Trophoblast cell (in vitro differentiated cells and primary cell): Measurements from ENCODE around the gene PRKD2.

ENCODE experiments used
- DNase-seq, 2 donors: peaks; one replicate each; pipeline ENCODE4 v3.0.0-alpha.2; 2016
- H2AFZ ChIP-seq: 2 replicates; pipeline ENCODE4 v1.6.1; 2013; ENCODE audit warnings: low read length, moderate library complexity, mild to moderate bottlenecking; ENCODE audit not compliant: insufficient read depth, poor library complexity
- H2AK5ac ChIP-seq: 2 replicates; pipeline ENCODE4 v1.6.1; 2013; ENCODE audit warnings: mild to moderate bottlenecking, low read length
- H2BK120ac ChIP-seq: 2 replicates; pipeline ENCODE4 v1.6.1; 2013; ENCODE audit warnings: low read length, mild to moderate bottlenecking, moderate library complexity; ENCODE audit not compliant: insufficient read depth, poor library complexity
- H2BK12ac ChIP-seq: 2 replicates; pipeline ENCODE4 v1.6.1; 2013; ENCODE audit warnings: mild to moderate bottlenecking, low read length, moderate library complexity
- H2BK5ac ChIP-seq: 2 replicates; pipeline ENCODE4 v1.6.1; 2013; ENCODE audit warnings: low read length, low read depth, moderate library complexity, mild to moderate bottlenecking; ENCODE audit not compliant: poor library complexity
- H3K14ac ChIP-seq: 2 replicates; pipeline ENCODE4 v1.6.1; 2013; ENCODE audit warnings: mild to moderate bottlenecking, low read length
- H3K18ac ChIP-seq: 2 replicates; pipeline ENCODE4 v1.6.1; 2013; ENCODE audit warnings: mild to moderate bottlenecking, low read length
- H3K23ac ChIP-seq: 2 replicates; pipeline ENCODE4 v1.6.1; 2013; ENCODE audit warnings: low read length
- H3K27ac ChIP-seq: 2 replicates; pipeline ENCODE4 v1.5.1; 2013; ENCODE audit warnings: low read depth, mild to moderate bottlenecking, inconsistent platforms, low read length, moderate library complexity
- H3K27me3 ChIP-seq: 2 replicates; pipeline ENCODE4 v1.6.1; 2013; ENCODE audit warnings: inconsistent platforms, mild to moderate bottlenecking, low read length, moderate library complexity; ENCODE audit not compliant: insufficient read depth
- H3K36me3 ChIP-seq, 2 experiments: 1 replicate in 1 of 2; 2 replicates in 1 of 2; pipeline ENCODE4 v1.6.1; 2013; ENCODE audit warnings: low read length in 2 of 2, mild to moderate bottlenecking in 2 of 2, moderate library complexity in 1 of 2; ENCODE audit not compliant: insufficient read depth in 2 of 2, control insufficient read depth in 1 of 2
- H3K4ac ChIP-seq: 2 replicates; pipeline ENCODE4 v1.6.1; 2013; ENCODE audit warnings: low read depth, mild to moderate bottlenecking, low read length, moderate library complexity
- H3K4me1 ChIP-seq, 2 experiments: 1 replicate in 1 of 2; 2 replicates in 1 of 2; pipeline ENCODE4 v1.6.1; 2013; ENCODE audit warnings: low read length in 2 of 2, mild to moderate bottlenecking in 2 of 2, moderate library complexity in 1 of 2; ENCODE audit not compliant: insufficient read depth in 2 of 2, control insufficient read depth in 1 of 2
- H3K4me2 ChIP-seq: 2 replicates; pipeline ENCODE4 v1.6.1; 2013; ENCODE audit warnings: inconsistent platforms, mild to moderate bottlenecking, low read length, moderate library complexity
- H3K4me3 ChIP-seq: 2 replicates; pipeline ENCODE4 v1.5.1; 2013; ENCODE audit warnings: mild to moderate bottlenecking, low read depth, low read length, inconsistent platforms
- H3K79me1 ChIP-seq: one replicate; pipeline ENCODE4 v1.6.1; 2013; ENCODE audit warnings: low read length
- H3K79me2 ChIP-seq: 2 replicates; pipeline ENCODE4 v1.6.1; 2013; ENCODE audit warnings: low read length, mild to moderate bottlenecking; ENCODE audit not compliant: control insufficient read depth, insufficient read depth, poor library complexity
- H3K9ac ChIP-seq: 2 replicates; pipeline ENCODE4 v1.6.1; 2013; ENCODE audit warnings: mild to moderate bottlenecking, low read length
- H3K9me3 ChIP-seq: 2 replicates; pipeline ENCODE4 v1.6.1; 2013; ENCODE audit warnings: low read depth, mild to moderate bottlenecking, control low read depth, inconsistent platforms, low read length; ENCODE audit not compliant: insufficient read depth
- H4K12ac ChIP-seq: 2 replicates; pipeline ENCODE4 v1.6.1; 2013; ENCODE audit warnings: low read depth, mild to moderate bottlenecking, low read length, moderate library complexity
- H4K8ac ChIP-seq: 2 replicates; pipeline ENCODE4 v1.6.1; 2013; ENCODE audit warnings: low read depth, mild to moderate bottlenecking, low read length, moderate library complexity
- H4K91ac ChIP-seq: one replicate; pipeline ENCODE4 v1.6.1; 2013; ENCODE audit warnings: low read depth, mild to moderate bottlenecking, low read length, moderate library complexity
- WGBS: extraction: QIAGEN DNeasy Blood & Tissue Kit; methylation state at CpG from one replicate; pipeline ENCODE4 v1.1.7; 2013; ENCODE audit warnings: missing lambda C conversion rate; ENCODE audit not compliant: insufficient read length, insufficient coverage; ENCODE audit errors: extremely low coverage; 5-methylcytosine and 5-hydroxymethylcytosine counted together

Gene PRKD2

GRCh38 chr19:46646402-46646801, 70.5 kb downstream of the PRKD2 start:
- H3K14ac ChIP-seq: no peak overlapping the region
- no peak for DNase-seq
- H3K36me3 ChIP-seq: peaks cover 0 to 9% of the 10 kb centered on the region in 2 experiments
- no peak overlapping the region for H2BK5ac ChIP-seq
- no peak overlapping the region for H3K18ac ChIP-seq
- H2AK5ac ChIP-seq: no peak overlapping the region
- H2BK12ac ChIP-seq: no peak overlapping the region
- no peak overlapping the region for H4K91ac ChIP-seq
- no peak overlapping the region for H4K8ac ChIP-seq
- no peak overlapping the region for H2BK120ac ChIP-seq
- H4K12ac ChIP-seq: no peak overlapping the region
- H3K9me3 ChIP-seq: peaks cover 24% of the 10 kb centered on the region
- H3K4me3 ChIP-seq: no peak overlapping the region
- H3K79me2 ChIP-seq: no peaks in the 10 kb centered on the region
- no peaks in the 10 kb centered on the region for H3K4me1 ChIP-seq
- H3K79me1 ChIP-seq: no peaks in the 10 kb centered on the region
- H2AFZ ChIP-seq: no peak overlapping the region
- no peak overlapping the region for H3K9ac ChIP-seq
- no peak overlapping the region for H3K4me2 ChIP-seq
- peaks cover 30% of the 10 kb centered on the region for H3K27me3 ChIP-seq
- H3K27ac ChIP-seq: no peak overlapping the region
- H3K23ac ChIP-seq: no peak overlapping the region
- H3K4ac ChIP-seq: no peak overlapping the region
- WGBS: no CpG with 5 or more reads among the region's 3 CpGs

DNA sequence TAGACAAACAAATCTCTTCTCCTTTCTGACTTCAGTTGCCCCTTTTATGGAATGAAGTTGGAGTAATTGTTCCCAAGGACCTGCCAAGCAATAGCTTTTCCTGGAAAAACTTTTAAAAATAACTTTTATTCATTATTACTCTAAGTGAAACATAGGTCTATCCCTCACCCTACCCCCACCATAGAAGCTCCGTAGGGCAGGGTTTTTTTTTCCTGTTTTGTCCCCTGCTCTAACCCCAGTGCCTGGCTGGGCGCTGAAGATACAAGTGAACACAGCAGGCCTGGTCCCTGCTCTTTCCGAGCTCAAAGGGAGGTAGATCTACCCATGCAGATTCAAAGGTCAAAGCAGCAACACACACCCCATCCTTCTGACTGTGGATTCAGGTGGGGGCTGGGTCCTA, 72.2 kb downstream of the PRKD2 start:
- Histone ChIP-seq H3K27me3 (peaks cover 28% of the 10 kb centered on the region), H2AK5ac (no peak overlapping the region), H3K23ac (no peak overlapping the region), H4K8ac (no peak overlapping the region), H4K12ac (no peak overlapping the region), H3K18ac (no peak overlapping the region), H2AFZ (no peak overlapping the region), H3K14ac (no peak overlapping the region), H2BK12ac (no peak overlapping the region), H3K79me2 (no peaks in the 10 kb centered on the region), H3K36me3 (peaks cover 0 to 9% of the 10 kb centered on the region in 2 experiments), H3K4me3 (no peak overlapping the region), H2BK120ac (no peak overlapping the region), H3K9me3 (peaks cover 19% of the 10 kb centered on the region), H3K4me1 (peaks cover 6 to 9% of the 10 kb centered on the region in 2 experiments), H3K79me1 (peaks cover 4% of the 10 kb centered on the region), H4K91ac (no peak overlapping the region), H3K9ac (peak overlapping the region; percentile 48), H2BK5ac (no peak overlapping the region), H3K27ac (no peak overlapping the region), H3K4me2 (no peak overlapping the region), H3K4ac (no peak overlapping the region)
- no peak for DNase-seq
- no CpG with 5 or more reads among the region's 3 CpGs for WGBS

DNA sequence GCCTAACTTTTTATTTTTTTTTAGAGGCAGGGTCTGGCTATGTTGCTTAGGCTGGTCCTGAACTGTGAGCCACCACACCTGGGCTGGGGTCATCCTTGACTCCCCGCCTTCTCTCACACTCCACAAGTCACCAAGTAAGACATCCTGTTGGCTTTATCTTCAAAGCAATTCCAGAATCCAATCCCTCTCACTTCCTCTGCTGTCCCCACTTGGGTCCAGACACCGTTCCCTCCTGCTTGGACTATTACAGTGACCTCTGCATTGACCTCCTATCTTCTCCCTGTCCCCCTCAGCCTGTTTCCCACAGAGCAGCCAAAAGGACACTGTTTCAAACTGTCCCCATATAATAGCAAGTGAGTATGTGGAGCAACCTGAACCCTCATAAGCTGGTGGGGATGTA, 76.3 kb downstream of the PRKD2 start:
- H3K23ac ChIP-seq: no peak overlapping the region
- no peak overlapping the region for H3K4me2 ChIP-seq
- H2AFZ ChIP-seq: no peak overlapping the region
- no peak overlapping the region for H3K27ac ChIP-seq
- DNase-seq: no peak
- H3K14ac ChIP-seq: no peak overlapping the region
- H3K18ac ChIP-seq: no peak overlapping the region
- no peak overlapping the region for H2AK5ac ChIP-seq
- H3K4me3 ChIP-seq: no peak overlapping the region
- H3K36me3 ChIP-seq: no peaks in the 10 kb centered on the region
- peaks cover 2% of the 10 kb centered on the region for H3K79me2 ChIP-seq
- H2BK12ac ChIP-seq: no peak overlapping the region
- no peak overlapping the region for H4K12ac ChIP-seq
- peaks cover 13% of the 10 kb centered on the region for H3K79me1 ChIP-seq
- no peak overlapping the region for H4K8ac ChIP-seq
- H2BK5ac ChIP-seq: no peak overlapping the region
- H3K9ac ChIP-seq: no peak overlapping the region
- H3K4me1 ChIP-seq: peaks cover 8 to 19% of the 10 kb centered on the region in 2 experiments
- no peak overlapping the region for H2BK120ac ChIP-seq
- H3K4ac ChIP-seq: no peak overlapping the region
- no CpG with 5 or more reads among the region's 2 CpGs for WGBS
- H4K91ac ChIP-seq: no peak overlapping the region
- peaks cover 9% of the 10 kb centered on the region for H3K27me3 ChIP-seq
- H3K9me3 ChIP-seq: peaks cover 3% of the 10 kb centered on the region

- H3K23ac ChIP-seq: no peak overlapping the region
- H3K4me3 ChIP-seq: peak overlapping the region; percentile 55
- H4K91ac ChIP-seq: peak overlapping the region; percentile 69
- peak overlapping the region; percentile 4 for H3K14ac ChIP-seq
- peak overlapping the region; percentile 12 for H2BK5ac ChIP-seq
- H3K27ac ChIP-seq: peak overlapping the region; percentile 84
- H2AFZ ChIP-seq: peak overlapping the region; percentile 12
- no peak overlapping the region for H3K9ac ChIP-seq
- peak overlapping the region; percentile 59 for H4K8ac ChIP-seq
- peak overlapping the region; percentile 17 for H3K4ac ChIP-seq
- H2AK5ac ChIP-seq: peak overlapping the region; percentile 39
- DNase-seq: peak in 1 of 2 donors; percentile 21
- peaks cover 3% of the 10 kb centered on the region for H3K9me3 ChIP-seq
- H3K18ac ChIP-seq: peak overlapping the region; percentile 20
- H3K79me1 ChIP-seq: peaks cover 13% of the 10 kb centered on the region
- peak overlapping the region; percentile 37 for H2BK12ac ChIP-seq
- H3K36me3 ChIP-seq: no peaks in the 10 kb centered on the region
- H4K12ac ChIP-seq: peak overlapping the region; percentile 11
- peaks cover 2% of the 10 kb centered on the region for H3K79me2 ChIP-seq
- no CpG with 5 or more reads among the region's 49 CpGs for WGBS
- peak overlapping the region; percentile 5 for H2BK120ac ChIP-seq
- peak overlapping the region; percentile 53 for H3K4me2 ChIP-seq
- H3K4me1 ChIP-seq: peaks cover 10 to 21% of the 10 kb centered on the region in 2 experiments
- peaks cover 15% of the 10 kb centered on the region for H3K27me3 ChIP-seq
Observed at GRCh38 chr19:46639358-46640182, 77.3 kb downstream of the PRKD2 start.
